Fibroblast of lung (primary cell): ENCODE results near the gene ZNF740. TPM values are rescaled to one million over a fixed set of nuclear protein-coding genes. Genes with fewer than 3 reads are reported as not detected.

ENCODE experiments used
- DNase-seq, 2 donors: peaks; one replicate each; pipeline versions ENCODE4 v3.0.0 to v3.0.0-alpha.2; 2010; ENCODE audit warnings: low read depth in 2 of 2
- H2AFZ ChIP-seq: 2 replicates; pipeline ENCODE4 v1.5.1; 2012; ENCODE audit warnings: low read length, control low read depth, inconsistent platforms
- H3K27ac ChIP-seq: 2 replicates; pipeline ENCODE4 v1.5.1; 2011; ENCODE audit warnings: low read length, control low read depth; ENCODE audit not compliant: insufficient read depth
- H3K27me3 ChIP-seq: 2 replicates; pipeline ENCODE4 v1.5.1; 2011; ENCODE audit warnings: mild to moderate bottlenecking, low read length; ENCODE audit not compliant: control insufficient read depth, insufficient read depth
- H3K36me3 ChIP-seq: 2 replicates; pipeline ENCODE4 v1.5.1; 2011; ENCODE audit warnings: low read length; ENCODE audit not compliant: control insufficient read depth, insufficient read depth
- H3K4me1 ChIP-seq: 2 replicates; pipeline ENCODE4 v1.5.1; 2011; ENCODE audit warnings: low read length; ENCODE audit not compliant: control insufficient read depth, insufficient read depth; ENCODE audit errors: extremely low read depth
- H3K4me2 ChIP-seq: 2 replicates; pipeline ENCODE4 v1.5.1; 2011; ENCODE audit warnings: low read length, control low read depth; ENCODE audit not compliant: insufficient read depth; ENCODE audit errors: extremely low read depth
- H3K4me3 ChIP-seq, 4 experiments: fragments of 200-600 bp in 1 of 4; sonication (generic) in 1 of 4; replicated peaks in 1 of 4; 2 replicates each; pipeline ENCODE4 v1.5.1; 2011 to 2016; ENCODE audit warnings: low read length in 4 of 4, low read depth in 3 of 4, mild to moderate bottlenecking in 3 of 4, control low read depth in 2 of 4, inconsistent platforms in 1 of 4, mixed read lengths in 1 of 4; ENCODE audit not compliant: insufficient read depth in 1 of 4; ENCODE audit errors: control extremely low read depth in 1 of 4
- H3K79me2 ChIP-seq: 2 replicates; pipeline ENCODE4 v1.5.1; 2012; ENCODE audit warnings: mild to moderate bottlenecking, low read length, inconsistent platforms; ENCODE audit not compliant: control insufficient read depth, insufficient read depth
- H3K9ac ChIP-seq: 2 replicates; pipeline ENCODE4 v1.5.1; 2011; ENCODE audit warnings: mild to moderate bottlenecking, low read length, control low read depth; ENCODE audit not compliant: insufficient read depth
- H3K9me3 ChIP-seq: 2 replicates; pipeline ENCODE4 v1.5.1; 2012; ENCODE audit warnings: low read depth, low read length; ENCODE audit not compliant: control insufficient read depth, insufficient read depth
- H4K20me1 ChIP-seq: 2 replicates; pipeline ENCODE4 v1.5.1; 2011; ENCODE audit warnings: low read length; ENCODE audit not compliant: control insufficient read depth, insufficient read depth; ENCODE audit errors: extremely low read depth
- CTCF ChIP-seq, 2 donors: IDR thresholded peaks in 1 of 2; conservative IDR thresholded peaks in 1 of 2; 1 replicate in 1 of 2; 2 replicates in 1 of 2; pipeline ENCODE4 v1.5.1; 2011 to 2012; ENCODE audit warnings: low read length in 2 of 2, control low read depth in 1 of 2, inconsistent platforms in 1 of 2, low read depth in 1 of 2, mild to moderate bottlenecking in 1 of 2
- EZH2 ChIP-seq: IDR thresholded peaks from 2 replicates; pipeline ENCODE4 v1.5.1; 2012; ENCODE audit warnings: low read length, control low read depth, mild to moderate bottlenecking; ENCODE audit errors: missing control alignments
- polyA plus RNA-seq, 2 donors: library from polyadenylated mRNA; depleted of rRNA in 1 of 2; stranded (reverse) in 1 of 2; unstranded in 1 of 2; fragments of >200 nt; gene quantifications; 2 replicates each; pipeline ENCODE4 v1.2.1, GENCODE V29; 2011 to 2012; ENCODE audit warnings: missing spikeins in 1 of 2
- total RNA-seq: library from RNA; depleted of rRNA; stranded (reverse); fragments of >200 nt; gene quantifications from 2 replicates; pipeline ENCODE4 v1.2.1, GENCODE V29; 2014

The ZNF740 gene
- total and polyA plus RNA-seq, 2 donors (not counting 1 experiment from before 2014, with no cell fraction given) = 10.6 to 16.8 TPM

- no peak overlapping the region for H3K4me3 ChIP-seq
- H3K27ac ChIP-seq = no peak overlapping the region
- no peaks in the 10 kb centered on the region for H3K36me3 ChIP-seq
- H3K9me3 ChIP-seq = no peaks in the 10 kb centered on the region
- H3K9ac ChIP-seq = no peak overlapping the region
- H3K4me1 ChIP-seq = no peaks in the 10 kb centered on the region
- H3K79me2 ChIP-seq = no peaks in the 10 kb centered on the region
- no peaks in the 10 kb centered on the region for H4K20me1 ChIP-seq
- H3K27me3 ChIP-seq = no peaks in the 10 kb centered on the region
- no peak overlapping the region for H2AFZ ChIP-seq
- DNase-seq = no peak
- no peak overlapping the region for H3K4me2 ChIP-seq
- TF ChIP-seq CTCF (conservative IDR thresholded peaks at IDR 0.05 in 1 of 2, IDR thresholded peaks at IDR 0.05 in 1 of 2; ENCODE audit: low read depth in 1 of 2, low read length in 2 of 2) (no peak), EZH2 (no peak)
Measured at GRCh38 chr12:53198486-53199110, 18.1 kb downstream of the ZNF740 start.

GRCh38 chr12:53199700-53200099 is 19.2 kb downstream of the ZNF740 start:
- TF ChIP-seq EZH2 = no peak
- TF ChIP-seq CTCF (conservative IDR thresholded peaks at IDR 0.05 in 1 of 2, IDR thresholded peaks at IDR 0.05 in 1 of 2; ENCODE audit: low read depth in 1 of 2, low read length in 2 of 2) = no peak
- H3K27ac ChIP-seq = no peak overlapping the region
- DNase-seq = no peak
- H3K9ac ChIP-seq = no peak overlapping the region
- H3K9me3 ChIP-seq = no peaks in the 10 kb centered on the region
- H3K4me2 ChIP-seq = no peak overlapping the region
- H4K20me1 ChIP-seq = no peaks in the 10 kb centered on the region
- no peaks in the 10 kb centered on the region for H3K36me3 ChIP-seq
- H3K4me1 ChIP-seq = no peaks in the 10 kb centered on the region
- no peak overlapping the region for H2AFZ ChIP-seq
- H3K79me2 ChIP-seq = no peaks in the 10 kb centered on the region
- H3K4me3 ChIP-seq = no peak overlapping the region
- no peaks in the 10 kb centered on the region for H3K27me3 ChIP-seq

GRCh38 chr12:53200107-53200457 is 19.6 kb downstream of the ZNF740 start:
- TF ChIP-seq CTCF (conservative IDR thresholded peaks at IDR 0.05 in 1 of 2, IDR thresholded peaks at IDR 0.05 in 1 of 2; ENCODE audit: low read depth in 1 of 2, low read length in 2 of 2) (no peak), EZH2 (no peak)
- Histone ChIP-seq H2AFZ (no peak overlapping the region), H3K9ac (no peak overlapping the region), H3K4me1 (no peaks in the 10 kb centered on the region), H3K4me2 (no peak overlapping the region), H3K4me3 (no peak overlapping the region), H3K27ac (no peak overlapping the region), H4K20me1 (no peaks in the 10 kb centered on the region), H3K79me2 (no peaks in the 10 kb centered on the region), H3K27me3 (no peaks in the 10 kb centered on the region), H3K36me3 (no peaks in the 10 kb centered on the region), H3K9me3 (no peaks in the 10 kb centered on the region)
- no peak for DNase-seq
